Head of caudate nucleus (tissue), 42 donors: Measurements from ENCODE around the gene KLRC2.
A peak's percentile ranks its signal among the peaks of the same experiment; 100 is the strongest.
"Not testable (repeated sequence)": the region's sequence is repeated elsewhere in the genome, so short reads cannot be mapped to it uniquely, and the experiment has no call there.

Experiments used
- DNase-seq, 42 donors: peaks; one replicate each; pipeline versions ENCODE4 v3.0.0 to v3.0.0-alpha.2; 2020 to 2021; ENCODE audit warnings: mixed read lengths in 7 of 42
- intact Hi-C: fragments of 100-400 bp; cut with DNase I; formaldehyde crosslinking; loops from one replicate; pipeline ENCODE4 v1.15.0; 2022

KLRC2 gene

GRCh38 chr12:10409392-10409791 lies 26.4 kb downstream of the KLRC2 start, which contains the start of gene KLRC4:
Gene KLRC4, minus strand, starts transcription at chr12:10409757. Its CDS starts 182 bp downstream, at chr12:10409575.
- no peak for DNase-seq
- intact Hi-C loops, result no loop called here

GRCh38 chr12:10408842-10409241 lies 27.0 kb downstream of the KLRC2 start:
- no peak for DNase-seq
- intact Hi-C loops, result no loop called here

- intact Hi-C loops, result no loop called here
- DNase-seq, result no peak
Observed at GRCh38 chr12:10406725-10407124, 29.1 kb downstream of the KLRC2 start.

- intact Hi-C loops, result no loop called here
- DNase-seq, result no peak
Observed at GRCh38 chr12:10405294-10405693, 30.5 kb downstream of the KLRC2 start.

GRCh38 chr12:10404798-10405197 lies 31.0 kb downstream of the KLRC2 start:
- intact Hi-C loops, result no loop called here
- no peak for DNase-seq

- intact Hi-C loops, result no loop called here
Observed at GRCh38 chr12:10400829-10401228, 35.0 kb downstream of the KLRC2 start.

GRCh38 chr12:10398168-10398567 lies 37.6 kb downstream of the KLRC2 start:
- no peak for DNase-seq
- intact Hi-C loops, result no loop called here

More at GRCh38 chr12:10400829-10401228, 35.0 kb downstream of the KLRC2 start:
- no peak for DNase-seq

GRCh38 chr12:10397296-10397695 lies 38.5 kb downstream of the KLRC2 start:
- intact Hi-C loops, result no loop called here
- DNase-seq, result no peak

- DNase-seq, intact Hi-C loops: not testable (repeated sequence)
Observed at GRCh38 chr12:10396176-10396575, 39.6 kb downstream of the KLRC2 start.

GRCh38 chr12:10395390-10395998 lies 40.3 kb downstream of the KLRC2 start:
- intact Hi-C loops, result no loop called here
- peak in 1 of 42 donors; percentile 20 for DNase-seq

- intact Hi-C loops, DNase-seq: not testable (repeated sequence)
Observed at GRCh38 chr12:10394531-10395152, 41.2 kb downstream of the KLRC2 start.

GRCh38 chr12:10393291-10393690 lies 42.5 kb downstream of the KLRC2 start:
- intact Hi-C loops, result no loop called here
- DNase-seq, result no peak

- intact Hi-C loops, result no loop called here
- DNase-seq, result peak in 1 of 42 donors; percentile 36
Observed at GRCh38 chr12:10392394-10392930, 43.3 kb downstream of the KLRC2 start.

- intact Hi-C loops, DNase-seq: not testable (repeated sequence)
Observed at GRCh38 chr12:10390991-10391390, 44.8 kb downstream of the KLRC2 start.

- no peak for DNase-seq
- intact Hi-C loops, result no loop called here
Observed at GRCh38 chr12:10389904-10390303, 45.9 kb downstream of the KLRC2 start, which contains the start of gene KLRK1. Gene KLRK1, minus strand, starts transcription at chr12:10390041. Its CDS starts 1,231 bp downstream, at chr12:10388810.

- intact Hi-C loops, result no loop called here
- DNase-seq, result no peak
Observed at GRCh38 chr12:10388624-10389413, 47.0 kb downstream of the KLRC2 start.

GRCh38 chr12:10387498-10387897 lies 48.3 kb downstream of the KLRC2 start:
- intact Hi-C loops, DNase-seq: not testable (repeated sequence)

- intact Hi-C loops, result no loop called here
Observed at GRCh38 chr12:10386857-10387256, 49.0 kb downstream of the KLRC2 start.

GRCh38 chr12:10385166-10385613 lies 50.6 kb downstream of the KLRC2 start:
- intact Hi-C loops, result no loop called here

More at GRCh38 chr12:10386857-10387256, 49.0 kb downstream of the KLRC2 start:
- no peak for DNase-seq

GRCh38 chr12:10384191-10384590 lies 51.6 kb downstream of the KLRC2 start:
- DNase-seq, result no peak
- intact Hi-C loops, result no loop called here

More at GRCh38 chr12:10385166-10385613, 50.6 kb downstream of the KLRC2 start:
- DNase-seq, result no peak
